Measurements from ENCODE around the gene NOL6. TPM values are rescaled to one million over a fixed set of nuclear protein-coding genes. Genes with fewer than 3 reads are reported as not detected.
"Not testable (repeated sequence)": the region's sequence is repeated elsewhere in the genome, so short reads cannot be mapped to it uniquely, and the experiment has no call there.

The NOL6 gene
- total and polyA plus RNA-seq, 2 of the 13 experiments (the other 11 are each of a cell fraction or from before 2014, with no cell fraction given): 17.0 to 30.2 TPM

DNA sequence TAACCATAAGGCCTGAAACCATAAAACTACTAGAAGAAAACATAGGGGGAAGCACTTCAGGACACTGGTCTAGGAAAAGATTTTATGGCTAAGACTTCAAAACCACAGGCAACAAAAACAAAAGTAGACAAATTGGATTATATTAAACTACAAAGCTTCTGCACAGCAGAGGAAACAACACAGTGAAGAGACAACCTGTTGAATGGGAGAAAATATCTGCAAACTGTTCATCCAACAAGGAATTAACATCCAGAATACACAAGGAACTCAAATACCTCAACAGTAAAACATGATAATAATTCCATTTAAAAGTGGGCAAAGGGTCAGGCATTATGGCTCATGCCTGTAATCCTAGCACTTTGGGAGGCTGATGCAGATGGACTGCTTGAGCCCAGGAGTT, 11.6 kb upstream of the NOL6 start:
- H3K27me3 ChIP-seq (ENCODE audit: control insufficient read depth in 1 of 2, insufficient read depth in 2 of 2, low read length in 2 of 2); H2AFZ ChIP-seq (ENCODE audit: low read length); H3K79me2 ChIP-seq (ENCODE audit: insufficient read depth, low read length); H4K20me1 ChIP-seq (ENCODE audit: insufficient read depth, low read length); H3K4me2 ChIP-seq (ENCODE audit: low read depth, low read length); DNase-seq (ENCODE audit: low spot score); FAIRE-seq; BruUV-seq (replicated peaks); H3K9ac ChIP-seq (ENCODE audit: insufficient read depth, low read depth, low read length); H3K27ac ChIP-seq (ENCODE audit: extremely low read length, insufficient read depth, low read length); intact Hi-C loops (cut with micrococcal nuclease; ENCODE audit: unreplicated experiment); H3K4me1 ChIP-seq (ENCODE audit: insufficient read depth, low read length); in situ Hi-C loops (cut with HindIII; ENCODE audit: extremely low pct_ligation_motif_present, low pct_unique_long_range_greater_than_20kb); ATAC-seq; CTCF ChIA-PET (ENCODE audit: low intra/inter-chr PET ratio, low total read pairs); H3K9me3 ChIP-seq (ENCODE audit: low read length); H3K4me3 ChIP-seq (replicated peaks in 1 of 3; ENCODE audit: insufficient read depth in 1 of 3, low read depth in 2 of 3, low read length in 3 of 3); H3K36me3 ChIP-seq (replicated peaks in 1 of 2; ENCODE audit: control insufficient read depth in 1 of 2, insufficient read depth in 2 of 2, low read length in 2 of 2); POLR2A ChIA-PET: not testable (repeated sequence)

DNA sequence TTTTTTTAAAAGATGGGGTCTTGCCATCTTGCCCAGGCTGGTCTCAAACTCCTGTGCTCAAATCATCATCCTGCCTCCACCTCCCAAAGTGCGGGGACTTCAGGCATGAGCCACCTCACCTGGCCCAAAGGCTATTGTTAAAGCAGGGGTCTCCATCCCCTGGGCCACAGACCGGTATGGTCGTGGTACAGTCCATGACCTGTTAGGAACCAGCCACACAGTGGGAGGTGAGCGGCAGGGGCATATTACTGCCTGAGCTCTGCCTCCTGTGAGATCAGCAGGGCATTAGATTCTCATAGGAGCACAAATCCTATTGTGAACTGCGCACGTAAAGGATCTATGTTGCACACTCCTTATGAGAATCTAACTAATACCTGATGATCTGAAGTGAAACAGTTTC, 7.3 kb upstream of the NOL6 start:
- Histone ChIP-seq H3K9ac (ENCODE audit: insufficient read depth, low read depth, low read length) (no peak overlapping the region), H3K4me2 (ENCODE audit: low read depth, low read length) (no peak overlapping the region), H3K4me1 (ENCODE audit: insufficient read depth, low read length) (no peaks in the 10 kb centered on the region), H3K9me3 (ENCODE audit: low read length) (no peaks in the 10 kb centered on the region), H2AFZ (ENCODE audit: low read length) (no peak overlapping the region), H4K20me1 (ENCODE audit: insufficient read depth, low read length) (no peaks in the 10 kb centered on the region), H3K27me3 (ENCODE audit: control insufficient read depth in 1 of 2, insufficient read depth in 2 of 2, low read length in 2 of 2) (no peaks in the 10 kb centered on the region), H3K27ac (ENCODE audit: extremely low read length, insufficient read depth, low read length) (no peak overlapping the region), H3K4me3 (replicated peaks in 1 of 3; ENCODE audit: insufficient read depth in 1 of 3, low read depth in 2 of 3, low read length in 3 of 3) (no peak overlapping the region), H3K79me2 (ENCODE audit: insufficient read depth, low read length) (no peaks in the 10 kb centered on the region), H3K36me3 (replicated peaks in 1 of 2; ENCODE audit: control insufficient read depth in 1 of 2, insufficient read depth in 2 of 2, low read length in 2 of 2) (no peaks in the 10 kb centered on the region)
- WGBS (ENCODE audit: low lambda C conversion rate): 90% methylated on average over 6 of the region's 6 CpGs
- intact Hi-C loops (cut with micrococcal nuclease; ENCODE audit: unreplicated experiment): no loop called here
- TF ChIP-seq KAT2B (IDR thresholded peaks at IDR 0.05; ENCODE audit: borderline replicate concordance, low read depth, low read length) (no peak), HHEX (CRISPR knock-in tag; IDR thresholded peaks at IDR 0.05) (no peak), ZNF121 (CRISPR knock-in tag; IDR thresholded peaks at IDR 0.05) (no peak), ZNF331 (CRISPR knock-in tag; IDR thresholded peaks at IDR 0.05) (no peak), KDM2A (CRISPR knock-in tag; IDR thresholded peaks at IDR 0.05; ENCODE audit: borderline replicate concordance, low read depth) (no peak), RFXAP (CRISPR knock-in tag; IDR thresholded peaks at IDR 0.05; ENCODE audit: borderline replicate concordance) (no peak), PAWR (CRISPR knock-in tag; IDR thresholded peaks at IDR 0.05; ENCODE audit: borderline replicate concordance) (no peak)
- TF ChIP-seq, protein P1, sequence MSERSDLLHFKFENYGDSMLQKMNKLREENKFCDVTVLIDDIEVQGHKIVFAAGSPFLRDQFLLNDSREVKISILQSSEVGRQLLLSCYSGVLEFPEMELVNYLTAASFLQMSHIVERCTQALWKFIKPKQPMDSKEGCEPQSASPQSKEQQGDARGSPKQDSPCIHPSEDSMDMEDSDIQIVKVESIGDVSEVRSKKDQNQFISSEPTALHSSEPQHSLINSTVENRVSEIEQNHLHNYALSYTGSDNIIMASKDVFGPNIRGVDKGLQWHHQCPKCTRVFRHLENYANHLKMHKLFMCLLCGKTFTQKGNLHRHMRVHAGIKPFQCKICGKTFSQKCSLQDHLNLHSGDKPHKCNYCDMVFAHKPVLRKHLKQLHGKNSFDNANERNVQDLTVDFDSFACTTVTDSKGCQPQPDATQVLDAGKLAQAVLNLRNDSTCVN (CRISPR knock-in tag; IDR thresholded peaks at IDR 0.05; ENCODE audit: borderline replicate concordance): no peak
- ChIA-PET CTCF (ENCODE audit: low intra/inter-chr PET ratio, low total read pairs) (no interaction called here), POLR2A (no interaction called here)
- ATAC-seq (no peak), FAIRE-seq (no peak), DNase-seq (ENCODE audit: low spot score) (no peak)
- no TSS peak for BruUV-seq (replicated peaks)
- in situ Hi-C loops (cut with HindIII; ENCODE audit: extremely low pct_ligation_motif_present, low pct_unique_long_range_greater_than_20kb): no loop called here

All from HepG2 (cell line).